Activated CD4-positive, alpha-beta T cell treated with anti-CD3 and anti-CD28 coated beads, Interleukin-2, amount 50 U/mL, for 1 hour (primary cell): ENCODE results near the gene KCNQ1.

Source experiments
- DNase-seq: peaks from one replicate; pipeline ENCODE4 v3.0.0-alpha.2; 2020

Gene KCNQ1

DNA sequence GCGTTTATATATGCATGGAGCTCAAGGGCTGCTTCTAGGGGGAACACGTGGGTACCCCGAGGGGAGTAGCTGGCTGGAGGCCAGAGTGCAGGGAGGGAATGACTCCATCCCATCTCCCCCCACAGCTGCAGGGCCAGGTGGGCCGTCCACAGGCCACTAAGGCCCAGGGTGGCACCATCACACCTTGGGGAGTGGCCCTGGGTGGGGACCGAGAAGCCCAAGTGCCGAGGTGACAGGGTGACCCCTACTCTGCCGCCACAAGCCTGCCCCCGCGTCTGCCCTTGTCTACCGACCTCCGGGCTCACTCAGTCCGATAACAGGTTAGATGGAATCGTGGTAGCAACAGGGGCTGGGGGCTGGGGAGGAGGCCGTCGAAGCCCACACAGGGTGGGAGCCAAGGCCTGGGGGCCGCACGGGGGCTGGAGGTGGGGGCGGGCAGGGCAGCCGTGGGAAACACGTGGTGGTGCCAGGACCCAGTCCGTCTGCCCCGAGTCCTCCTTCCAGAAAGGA, 129.3 kb downstream of the KCNQ1 start:
- no peak for DNase-seq

- no peak for DNase-seq
Measured at GRCh38 chr11:2574553-2575535, 130.0 kb downstream of the KCNQ1 start.

- DNase-seq: no peak
Measured at GRCh38 chr11:2575591-2576051, 130.8 kb downstream of the KCNQ1 start.

GRCh38 chr11:2576111-2576510, 131.3 kb downstream of the KCNQ1 start:
- no peak for DNase-seq

DNA sequence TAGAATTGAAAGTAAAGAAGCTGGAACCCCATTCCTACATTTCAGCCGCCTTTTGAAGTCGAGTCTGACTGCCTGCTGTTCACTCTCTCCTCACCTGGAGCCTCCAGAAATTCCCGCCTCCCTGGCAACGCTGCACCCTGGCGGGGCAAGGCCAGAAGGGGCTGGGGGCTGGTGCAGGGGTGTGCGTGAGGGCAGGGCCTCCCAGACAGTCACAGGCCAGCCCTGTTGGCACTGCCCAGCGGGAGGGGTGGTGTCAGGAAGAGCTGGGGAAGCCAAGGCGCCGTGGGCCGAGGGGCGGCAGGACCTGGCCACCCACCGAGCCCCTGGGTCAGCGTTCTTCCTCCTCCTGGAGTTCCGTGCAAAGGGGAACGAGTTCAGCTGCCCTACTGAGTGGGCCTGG, 131.7 kb downstream of the KCNQ1 start:
- DNase-seq: no peak

DNA sequence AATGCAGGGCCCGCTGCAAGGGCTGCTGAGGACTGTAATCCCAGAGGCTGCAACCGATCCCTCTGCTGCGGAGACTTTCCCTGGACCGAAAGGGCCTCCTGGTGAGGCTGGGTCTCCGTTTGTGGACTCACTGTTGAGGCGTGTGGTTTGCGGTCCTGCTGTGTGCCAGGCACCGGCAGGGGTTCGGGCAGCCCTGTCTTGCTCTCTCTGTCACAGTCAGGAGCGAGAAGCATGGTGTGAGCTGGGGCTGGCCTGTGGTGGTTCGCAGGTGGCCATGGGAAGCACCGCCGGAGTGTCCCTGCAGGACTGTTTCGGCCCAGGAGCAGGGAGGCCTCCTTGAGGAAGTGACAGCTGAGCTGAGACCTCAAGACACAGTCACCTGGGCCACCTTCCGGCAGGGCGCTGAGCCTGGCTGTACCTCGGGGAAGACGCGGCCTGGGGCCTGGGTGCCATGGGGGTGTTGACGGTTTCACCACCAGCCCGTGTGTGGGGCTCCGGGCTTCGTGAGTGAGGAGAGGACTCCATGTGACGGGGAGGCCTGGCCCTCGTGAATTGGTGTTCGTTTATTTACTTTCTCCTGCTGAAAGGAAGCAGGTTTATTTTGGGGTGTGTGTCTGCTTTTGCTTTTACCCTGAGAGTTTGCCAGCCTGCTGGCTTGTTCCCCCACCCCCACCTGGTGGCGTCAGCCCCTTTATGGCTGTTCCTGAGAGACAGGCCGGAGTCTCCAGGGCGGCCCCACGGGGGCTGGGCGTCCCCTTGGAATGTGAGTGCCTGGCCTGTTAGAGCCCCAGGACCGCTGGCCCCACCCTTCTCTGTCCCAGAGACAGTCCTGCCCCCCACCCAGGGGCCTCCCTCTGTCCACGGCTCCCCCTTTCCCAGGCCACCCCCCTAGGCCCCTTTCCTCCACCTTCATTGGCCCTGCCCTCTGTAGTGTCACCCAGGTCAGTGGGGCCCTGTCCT, 132.5 kb downstream of the KCNQ1 start:
- no peak for DNase-seq

GRCh38 chr11:2577991-2578928, 133.5 kb downstream of the KCNQ1 start:
- no peak for DNase-seq

GRCh38 chr11:2578929-2579270, 134.1 kb downstream of the KCNQ1 start:
- DNase-seq: no peak

DNA sequence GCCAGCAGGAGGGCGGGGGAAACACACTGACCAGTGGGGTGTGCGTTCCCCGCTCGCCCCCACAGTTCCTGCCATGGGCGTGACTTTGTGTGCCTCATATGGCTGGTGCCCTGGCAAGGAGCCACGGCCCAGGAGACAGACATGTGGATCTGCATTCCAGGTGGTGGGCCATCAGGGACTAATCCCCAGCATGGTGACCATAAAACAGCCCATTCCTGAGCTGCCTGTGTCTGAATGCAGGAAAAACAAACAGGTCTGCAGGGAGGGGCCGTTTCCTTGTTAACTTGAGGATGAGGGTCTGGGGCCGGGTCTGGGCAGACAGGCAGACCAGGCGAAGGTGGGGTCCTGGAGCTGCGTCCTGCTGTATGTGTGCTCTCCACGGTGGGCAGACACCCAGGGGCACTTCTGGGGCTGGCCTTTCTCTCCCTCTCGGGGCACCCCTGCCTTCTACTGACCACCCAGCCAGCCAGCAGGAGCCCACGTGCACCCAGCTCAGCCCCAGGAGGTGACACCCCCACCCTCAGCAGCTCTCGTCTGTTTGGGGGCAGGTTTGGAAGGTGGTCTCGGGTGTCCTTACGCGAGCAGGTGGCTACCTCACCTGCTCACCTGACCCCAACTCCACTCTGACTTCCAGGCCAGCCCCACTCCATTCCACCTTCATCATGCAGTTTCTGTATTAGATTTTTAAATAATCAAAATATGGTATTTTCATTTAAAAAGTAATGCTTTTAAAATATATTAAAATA, 134.7 kb downstream of the KCNQ1 start:
- no peak for DNase-seq

- no peak for DNase-seq
Measured at GRCh38 chr11:2580061-2580421, 135.2 kb downstream of the KCNQ1 start.

DNA sequence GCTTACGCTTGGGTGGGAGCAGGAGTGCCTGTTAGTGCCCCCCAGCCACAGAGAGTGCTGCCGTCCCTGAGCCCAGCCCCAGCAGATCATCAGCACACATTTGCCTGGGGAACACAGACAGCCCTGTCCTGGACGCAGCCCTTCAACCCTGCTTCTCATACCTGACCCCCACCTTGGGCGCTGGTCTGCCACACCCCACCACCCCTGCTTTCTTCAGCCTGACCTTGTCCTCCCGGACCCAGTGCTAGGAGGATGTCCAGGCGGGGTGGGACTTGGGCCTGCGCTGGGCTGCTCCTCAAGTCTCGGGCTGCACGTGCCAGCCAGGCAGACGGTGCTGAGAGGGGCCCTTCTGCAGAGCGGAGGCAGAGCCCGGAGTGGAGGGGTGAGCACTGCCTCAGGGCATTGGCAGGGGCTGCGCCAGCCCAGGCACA, 135.8 kb downstream of the KCNQ1 start:
- DNase-seq: no peak

DNA sequence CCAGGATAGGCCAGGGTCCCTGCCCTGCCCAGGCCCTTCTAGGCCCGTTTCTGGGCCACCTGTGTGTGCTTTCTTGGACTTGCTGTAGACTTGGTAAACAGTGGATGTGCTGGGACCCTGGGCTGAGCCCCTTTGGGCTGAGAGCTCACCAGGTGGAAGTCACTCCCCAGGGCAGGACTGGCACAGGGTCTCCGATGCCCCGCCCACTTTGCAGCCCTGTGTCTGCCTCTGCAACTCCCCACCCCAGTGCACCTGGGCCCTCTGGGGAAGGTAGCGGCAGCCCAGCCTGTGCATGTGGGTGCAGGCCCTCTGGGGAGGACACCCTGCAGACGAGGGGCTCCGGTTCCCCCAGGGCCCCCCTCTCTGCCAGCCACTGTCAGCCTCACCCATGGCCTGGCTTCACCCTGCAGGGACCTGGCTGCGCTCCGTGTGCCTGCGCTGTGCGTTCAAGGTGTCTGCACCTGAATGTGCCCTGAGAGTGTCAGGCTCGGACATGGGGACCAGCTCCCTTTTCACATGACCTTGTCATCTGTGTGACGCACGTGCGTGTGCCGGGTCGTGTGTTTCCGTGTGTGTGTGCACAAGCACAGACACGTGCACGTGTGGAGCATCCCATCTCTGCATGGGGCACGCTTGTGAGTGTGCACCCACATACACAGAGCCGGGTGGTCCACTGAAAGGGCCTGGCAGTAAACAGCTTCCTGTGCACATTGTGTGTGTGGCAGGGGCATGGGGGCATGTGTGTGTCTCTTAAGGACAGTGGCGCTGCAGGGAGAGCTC, 136.5 kb downstream of the KCNQ1 start:
- DNase-seq: no peak

- no peak for DNase-seq
Measured at GRCh38 chr11:2581931-2582350, 137.1 kb downstream of the KCNQ1 start.

- no peak for DNase-seq
Measured at GRCh38 chr11:2582351-2582945, 137.6 kb downstream of the KCNQ1 start.

- no peak for DNase-seq
Measured at GRCh38 chr11:2582946-2583604, 138.3 kb downstream of the KCNQ1 start.

DNA sequence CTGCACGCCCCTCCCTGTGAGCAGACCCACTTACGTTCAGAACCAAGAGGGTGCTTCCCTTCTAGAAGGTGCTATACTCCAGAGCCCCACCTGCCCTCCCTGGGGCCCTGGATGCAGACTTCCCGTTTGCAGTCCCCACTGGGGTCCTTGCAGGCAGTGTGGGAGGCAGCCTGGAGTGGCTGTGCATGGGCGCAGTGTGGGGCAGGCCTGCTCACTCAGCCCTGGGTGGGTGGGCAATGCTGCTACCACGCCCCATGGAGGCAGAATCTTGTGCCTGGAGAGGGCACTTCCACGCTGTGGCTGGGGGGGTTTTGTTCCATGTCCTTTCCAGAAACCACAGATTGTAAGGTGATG, 138.8 kb downstream of the KCNQ1 start:
- DNase-seq: no peak

GRCh38 chr11:2584434-2584811, 139.6 kb downstream of the KCNQ1 start:
- no peak for DNase-seq

GRCh38 chr11:2584812-2585565, 140.2 kb downstream of the KCNQ1 start:
- DNase-seq: no peak

DNA sequence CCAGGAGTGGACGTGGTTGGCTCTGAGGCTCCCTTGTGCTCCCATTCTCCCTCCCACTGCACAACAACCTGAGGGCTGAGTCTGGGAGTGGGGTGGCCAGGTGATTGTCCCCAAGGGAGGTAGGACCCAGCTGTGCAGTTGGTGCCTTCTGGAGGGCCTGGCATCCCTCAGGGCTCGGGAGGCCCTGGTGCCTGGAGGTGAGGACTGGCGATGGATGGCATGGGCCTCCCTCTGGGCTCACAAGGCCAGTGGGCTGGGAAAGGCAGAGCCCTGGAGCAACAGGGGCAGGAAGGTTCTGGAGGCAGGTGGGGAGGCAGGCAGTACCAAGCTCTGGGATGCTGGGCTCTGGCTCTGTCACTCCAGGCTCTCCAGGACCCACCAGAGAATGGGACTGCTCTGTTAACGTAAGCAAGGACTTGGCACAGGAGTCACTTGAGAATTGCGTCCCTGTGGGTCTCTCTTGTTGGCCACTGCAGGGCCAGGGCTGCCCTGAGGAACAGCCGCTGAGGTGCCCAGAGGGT, 140.8 kb downstream of the KCNQ1 start:
- DNase-seq: no peak
